KOPT-K1 (cell line): Measurements from ENCODE around the gene ATG2A.
"Not testable (repeated sequence)": the region's sequence is repeated elsewhere in the genome, so short reads cannot be mapped to it uniquely, and the experiment has no call there.

Experiments used
- H3K27ac ChIP-seq: fragments of 200-600 bp; sonication (generic); 2 replicates; pipeline ENCODE4 v1.5.1; 2016; ENCODE audit warnings: antibody characterized with exemption, mild to moderate bottlenecking, low read depth, low read length; ENCODE audit not compliant: poor library complexity, severe bottlenecking
- H3K36me3 ChIP-seq: fragments of 200-600 bp; sonication (generic); 2 replicates; pipeline ENCODE4 v1.5.1; 2017; ENCODE audit warnings: antibody characterized with exemption, mild to moderate bottlenecking, low read length, moderate library complexity; ENCODE audit not compliant: insufficient read depth
- H3K9me3 ChIP-seq: fragments of 200-600 bp; sonication (generic); 2 replicates; pipeline ENCODE4 v1.5.1; 2017; ENCODE audit warnings: antibody characterized with exemption, low read length, mild to moderate bottlenecking; ENCODE audit not compliant: insufficient read depth, poor library complexity, severe bottlenecking

The ATG2A gene

GRCh38 chr11:64854534-64855502 lies 62.2 kb downstream of the ATG2A start:
- Histone ChIP-seq H3K27ac (peak overlapping the region; percentile 33), H3K36me3 (peaks cover 50% of the 10 kb centered on the region), H3K9me3 (no peaks in the 10 kb centered on the region)

- Histone ChIP-seq H3K9me3 (no peaks in the 10 kb centered on the region), H3K36me3 (peaks cover 50% of the 10 kb centered on the region), H3K27ac (no peak overlapping the region)
These were observed 62.9 kb downstream of the ATG2A start for GRCh38 chr11:64854157-64854533.

- peak overlapping the region; percentile 66 for H3K27ac ChIP-seq
- peaks cover 50% of the 10 kb centered on the region for H3K36me3 ChIP-seq
- no peaks in the 10 kb centered on the region for H3K9me3 ChIP-seq
These were observed 63.3 kb downstream of the ATG2A start for GRCh38 chr11:64853709-64854108.

GRCh38 chr11:64852804-64853509 lies 64.1 kb downstream of the ATG2A start:
- peaks cover 50% of the 10 kb centered on the region for H3K36me3 ChIP-seq
- H3K27ac ChIP-seq = peak overlapping the region; percentile 66

GRCh38 chr11:64851831-64852351 lies 65.1 kb downstream of the ATG2A start:
- peak overlapping the region; percentile 66 for H3K27ac ChIP-seq
- H3K9me3 ChIP-seq = no peaks in the 10 kb centered on the region
- peaks cover 42% of the 10 kb centered on the region for H3K36me3 ChIP-seq

More at GRCh38 chr11:64852804-64853509, 64.1 kb downstream of the ATG2A start:
- no peaks in the 10 kb centered on the region for H3K9me3 ChIP-seq

GRCh38 chr11:64850979-64851567 lies 65.9 kb downstream of the ATG2A start:
- H3K36me3 ChIP-seq = peaks cover 33% of the 10 kb centered on the region
- peak overlapping the region; percentile 66 for H3K27ac ChIP-seq
- no peaks in the 10 kb centered on the region for H3K9me3 ChIP-seq

GRCh38 chr11:64849598-64850356 lies 67.2 kb downstream of the ATG2A start:
- H3K36me3 ChIP-seq = peaks cover 24% of the 10 kb centered on the region
- H3K9me3 ChIP-seq = no peaks in the 10 kb centered on the region
- peak overlapping the region; percentile 53 for H3K27ac ChIP-seq

GRCh38 chr11:64848826-64849597 lies 68.0 kb downstream of the ATG2A start:
- no peaks in the 10 kb centered on the region for H3K9me3 ChIP-seq
- H3K27ac ChIP-seq = peak overlapping the region; percentile 53
- H3K36me3 ChIP-seq = peaks cover 16% of the 10 kb centered on the region; the same call in 1 of the 2 replicates

- H3K9me3 ChIP-seq = no peaks in the 10 kb centered on the region
- H3K36me3 ChIP-seq = peaks cover 9% of the 10 kb centered on the region; the same call in 1 of the 2 replicates
- H3K27ac ChIP-seq = peak overlapping the region; percentile 53
These were observed 68.7 kb downstream of the ATG2A start for GRCh38 chr11:64848214-64848825.

GRCh38 chr11:64846998-64847666 lies 69.9 kb downstream of the ATG2A start:
- H3K27ac ChIP-seq = no peak overlapping the region
- H3K36me3 ChIP-seq = no peaks in the 10 kb centered on the region
- H3K9me3 ChIP-seq = no peaks in the 10 kb centered on the region

- not testable (repeated sequence) for H3K27ac ChIP-seq, H3K9me3 ChIP-seq, H3K36me3 ChIP-seq
These were observed 71.3 kb downstream of the ATG2A start for GRCh38 chr11:64845776-64846129.

- H3K9me3 ChIP-seq = no peaks in the 10 kb centered on the region
- no peaks in the 10 kb centered on the region for H3K36me3 ChIP-seq
- H3K27ac ChIP-seq = peak overlapping the region; percentile 45
These were observed 71.8 kb downstream of the ATG2A start for GRCh38 chr11:64845129-64845775.
